ENCODE data around the gene TAS1R2.

The TAS1R2 gene

GRCh38 chr1:18796950-18797349 is 62.5 kb downstream of the TAS1R2 start:
- DNase-seq, result no peak

- DNase-seq, result no peak
Measured at GRCh38 chr1:18795002-18795689, 64.3 kb downstream of the TAS1R2 start.

- no peak for DNase-seq
Measured at GRCh38 chr1:18794561-18794960, 64.9 kb downstream of the TAS1R2 start.

- DNase-seq, result no peak
Measured at GRCh38 chr1:18794051-18794450, 65.4 kb downstream of the TAS1R2 start.

GRCh38 chr1:18793164-18793563 is 66.3 kb downstream of the TAS1R2 start:
- no peak for DNase-seq

- DNase-seq, result no peak
Measured at GRCh38 chr1:18792747-18793146, 66.7 kb downstream of the TAS1R2 start.
